RPMI8226 (cell line): ENCODE measurements around the gene CHRNA1.
A peak's percentile ranks its signal among the peaks of the same experiment; 100 is the strongest.

Source experiments
- DNase-seq: peaks from one replicate; pipeline ENCODE4 v3.0.0-alpha.2; 2015

The CHRNA1 gene

DNA sequence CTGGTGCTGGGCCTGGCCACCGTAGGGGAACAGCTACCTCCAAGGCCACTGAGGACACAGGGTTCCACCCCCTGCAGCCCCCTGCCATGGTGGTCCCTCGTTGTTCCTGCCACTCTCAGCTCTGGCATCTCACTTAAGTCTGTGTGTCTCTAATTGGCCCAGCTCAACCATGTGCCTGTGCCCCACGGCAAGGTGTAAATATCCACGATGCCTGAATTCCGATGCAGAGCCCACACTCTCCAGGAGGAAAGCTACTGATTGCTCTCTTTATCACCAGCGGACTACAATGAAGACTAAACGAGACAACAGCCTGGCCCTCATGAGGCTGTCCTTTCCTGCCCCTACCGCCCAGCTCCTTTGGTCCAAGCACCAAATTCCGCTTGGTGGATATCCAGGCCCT, 17.0 kb upstream of the CHRNA1 start:
- DNase-seq, result no peak

DNA sequence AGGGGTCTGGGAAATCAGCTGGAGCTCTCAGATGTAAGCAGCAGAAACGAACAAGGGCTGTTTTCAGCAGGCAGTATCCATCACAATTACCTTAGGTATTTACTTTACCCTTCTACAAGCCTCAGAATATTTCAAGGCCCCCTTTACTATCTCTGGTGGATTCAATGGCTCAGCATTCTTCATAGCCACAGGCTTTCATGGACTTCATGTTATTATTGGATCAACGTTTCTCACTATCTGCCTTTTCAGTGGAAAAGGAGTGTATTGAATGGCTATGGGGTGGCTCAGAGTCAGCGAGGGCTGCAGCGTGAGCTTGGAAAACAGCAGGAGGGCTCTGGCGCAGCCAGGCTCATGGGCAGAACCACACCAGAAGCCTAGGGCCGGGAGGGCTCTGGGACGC, 16.6 kb upstream of the CHRNA1 start:
- no peak for DNase-seq

DNA sequence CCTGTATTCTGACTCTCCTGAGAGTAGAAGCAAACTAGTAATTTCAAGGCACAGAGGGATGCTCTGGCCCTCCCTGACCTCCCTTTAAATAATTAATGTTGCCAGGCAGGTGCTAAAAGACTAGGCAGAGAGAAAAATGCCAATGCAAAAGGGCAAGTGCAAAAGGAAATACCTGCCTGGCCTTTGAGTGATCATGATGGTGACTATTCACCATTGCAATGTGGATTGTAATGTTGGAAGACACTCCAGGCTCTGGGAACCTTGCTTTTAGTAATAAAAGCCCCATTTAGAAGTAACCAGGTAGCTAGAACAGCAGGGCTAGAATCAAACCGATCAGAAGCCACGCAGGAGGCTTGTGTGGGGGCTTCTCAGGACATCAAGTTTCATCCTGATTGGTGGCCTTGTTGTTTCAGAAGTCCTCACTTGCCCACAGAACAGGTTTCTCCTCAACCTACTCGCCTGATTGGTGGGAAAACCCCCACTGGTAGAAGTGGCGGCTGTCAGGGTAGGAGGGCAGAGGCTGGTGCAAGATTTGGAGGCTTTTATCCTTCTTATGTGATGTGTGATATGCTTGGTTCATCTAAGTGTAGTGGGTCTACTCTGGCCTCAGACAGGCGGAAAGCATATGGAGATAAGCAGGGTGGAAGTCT, 16.0 kb upstream of the CHRNA1 start:
- DNase-seq, result no peak

DNA sequence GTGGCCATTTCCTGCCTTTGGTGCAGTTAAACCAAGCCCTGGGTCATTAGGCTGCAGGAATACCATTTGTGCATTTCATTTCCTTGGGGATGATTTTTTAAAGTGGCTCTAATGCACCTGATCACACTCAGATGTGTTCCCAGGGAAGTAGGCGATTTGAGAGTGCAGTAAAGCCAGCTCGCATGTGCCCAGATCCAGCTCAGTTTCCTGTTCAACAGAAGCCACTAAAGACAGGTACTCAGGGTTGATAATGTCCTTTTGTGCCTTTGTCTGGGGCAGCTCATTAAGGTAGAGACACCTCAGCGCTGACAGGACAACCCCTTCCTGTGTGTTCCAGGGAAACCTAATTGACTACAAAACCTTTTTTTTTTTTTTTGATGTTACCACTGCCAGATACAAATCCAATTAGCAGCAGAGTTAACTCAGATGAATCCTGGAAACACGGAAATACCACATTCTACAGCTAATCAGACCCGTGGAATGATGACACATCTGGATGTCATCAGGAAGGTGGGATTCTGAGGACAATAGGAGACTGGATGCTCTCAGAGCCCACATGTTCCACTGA, 15.2 kb upstream of the CHRNA1 start:
- DNase-seq, result no peak

DNA sequence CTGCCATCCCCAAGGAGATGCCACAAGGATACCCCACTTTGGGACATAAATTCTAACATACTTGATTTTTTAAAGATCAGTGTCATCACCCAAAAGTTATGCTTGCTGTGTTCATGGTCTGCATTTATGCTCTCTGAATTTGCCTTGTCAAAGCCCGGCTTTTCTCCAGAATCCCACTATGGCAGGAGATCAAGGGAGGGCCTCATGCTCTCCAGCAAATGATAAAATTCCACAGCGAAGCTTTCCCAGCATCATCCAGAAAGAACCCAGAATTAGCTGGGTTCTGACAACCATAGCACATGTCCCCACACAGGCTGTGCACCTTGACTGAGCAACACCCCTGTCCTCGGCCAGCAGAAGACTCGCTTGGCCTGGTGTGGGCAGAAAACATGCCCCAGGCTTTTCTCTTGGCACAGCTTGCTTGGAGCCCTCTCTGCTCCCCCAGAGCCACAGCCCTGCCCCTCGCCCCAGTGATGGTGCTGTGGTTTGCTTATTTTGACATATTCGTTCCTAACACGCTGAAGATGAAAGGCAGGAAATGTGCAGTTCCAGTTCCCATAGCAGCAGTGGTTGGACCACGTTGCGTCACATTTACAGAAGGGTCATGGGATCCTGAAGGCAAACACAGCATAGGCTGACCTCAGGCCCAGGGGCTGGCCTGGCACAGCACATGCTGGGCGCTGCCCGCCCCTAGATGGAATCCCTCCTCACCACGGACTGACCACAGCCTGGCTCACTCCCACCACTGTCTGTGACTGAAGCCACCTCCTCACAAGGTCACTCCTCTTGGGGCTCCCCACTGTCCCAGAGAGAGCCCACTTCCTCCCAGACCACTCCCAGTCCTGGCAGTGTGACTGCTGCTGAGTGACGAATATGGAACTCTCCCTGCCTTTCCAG, 14.1 kb upstream of the CHRNA1 start:
- no peak for DNase-seq

DNA sequence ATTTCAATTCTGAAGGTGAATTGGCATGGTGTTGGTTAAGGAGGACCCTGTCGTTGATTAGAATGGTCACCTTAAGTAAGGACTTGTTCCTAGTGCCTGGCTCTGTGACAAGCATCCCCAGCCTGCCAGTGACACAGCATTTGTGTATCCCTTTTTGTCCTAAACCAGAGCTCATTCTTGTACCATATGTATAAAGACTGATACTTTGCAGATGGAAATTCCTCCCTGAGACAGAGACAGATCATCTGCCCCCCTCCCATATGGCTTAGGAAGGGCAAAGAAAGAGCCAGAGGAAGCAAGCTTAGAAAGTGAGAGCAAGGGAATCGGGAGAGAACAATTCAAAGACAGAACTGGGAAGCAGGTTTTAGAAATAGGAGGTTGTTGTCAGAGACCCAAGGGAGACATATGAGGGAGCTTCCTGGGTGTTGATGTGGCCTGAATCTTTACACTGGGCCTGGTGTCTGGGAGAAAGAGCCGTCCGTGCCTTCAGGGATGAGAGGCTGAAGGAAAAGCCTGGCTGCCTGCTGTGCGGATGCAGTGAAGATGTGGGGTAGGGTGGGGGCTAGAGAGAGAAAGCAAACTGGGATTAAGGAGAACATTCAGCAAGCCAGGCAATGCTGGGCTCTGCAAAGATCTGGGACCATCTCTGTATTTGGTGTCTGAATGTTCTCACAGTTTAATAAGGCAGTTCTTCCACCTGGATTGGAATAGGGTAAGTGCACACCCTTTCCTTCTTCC, 13.2 kb upstream of the CHRNA1 start:
- DNase-seq, result no peak

DNA sequence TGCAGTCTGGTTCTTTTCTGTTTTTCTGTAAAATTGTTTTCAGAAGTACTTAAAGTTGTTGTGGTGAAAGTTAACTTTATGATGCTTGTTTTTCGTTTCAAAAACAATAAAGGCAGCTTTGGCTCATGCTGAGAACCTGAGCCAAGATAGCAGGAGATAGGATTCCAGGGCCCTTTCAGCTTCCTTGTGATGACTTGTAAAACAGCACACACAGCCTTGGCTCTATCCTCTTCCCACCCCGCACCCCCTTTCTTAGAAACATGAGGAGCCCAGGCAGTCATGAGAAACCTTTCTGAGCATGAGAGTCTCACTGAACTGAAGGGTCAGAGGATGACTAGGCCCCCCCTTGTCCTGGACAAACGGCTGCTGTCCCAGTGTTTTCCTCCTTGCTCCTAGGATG, 12.4 kb upstream of the CHRNA1 start:
- no peak for DNase-seq

DNA sequence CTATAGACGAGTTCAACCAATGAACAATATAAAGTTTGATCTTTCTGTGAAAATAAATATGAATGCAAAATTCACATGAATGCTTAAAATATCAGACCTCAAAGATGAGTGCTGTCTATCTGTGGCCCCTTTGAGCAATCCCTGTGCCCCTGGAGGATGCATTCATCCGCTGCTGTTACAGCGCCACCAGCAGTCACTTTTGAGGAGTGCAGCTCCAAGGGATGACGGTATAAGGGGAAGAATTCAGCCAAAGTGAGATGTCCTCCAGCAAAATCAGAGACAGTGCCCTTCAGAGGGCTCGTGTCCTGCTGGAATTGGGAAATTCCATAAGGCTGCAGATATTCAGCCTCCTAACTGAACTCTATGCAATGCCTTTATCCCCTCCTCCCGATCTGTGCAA, 12.0 kb upstream of the CHRNA1 start:
- DNase-seq, result no peak

DNA sequence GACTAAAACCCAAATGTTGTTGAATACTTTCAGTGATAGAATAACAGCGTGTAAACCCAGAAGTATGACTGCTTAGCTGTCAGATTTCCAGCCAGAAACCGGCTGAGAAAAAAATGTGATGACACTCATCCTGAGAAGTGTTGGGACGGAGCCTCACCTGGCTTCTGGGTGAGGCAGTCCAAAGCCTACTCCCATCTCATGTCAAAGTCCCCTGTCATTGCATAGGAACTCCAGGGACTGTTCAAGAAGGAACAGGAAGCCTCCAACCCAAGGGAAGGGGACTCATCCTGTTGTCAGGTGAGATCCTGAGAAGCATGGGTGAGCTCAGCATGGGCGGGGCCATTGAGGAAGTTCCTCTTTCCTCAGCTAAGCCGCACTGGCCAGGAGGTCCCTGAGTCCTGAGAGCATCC, 11.3 kb upstream of the CHRNA1 start:
- DNase-seq, result peak; percentile 34

DNA sequence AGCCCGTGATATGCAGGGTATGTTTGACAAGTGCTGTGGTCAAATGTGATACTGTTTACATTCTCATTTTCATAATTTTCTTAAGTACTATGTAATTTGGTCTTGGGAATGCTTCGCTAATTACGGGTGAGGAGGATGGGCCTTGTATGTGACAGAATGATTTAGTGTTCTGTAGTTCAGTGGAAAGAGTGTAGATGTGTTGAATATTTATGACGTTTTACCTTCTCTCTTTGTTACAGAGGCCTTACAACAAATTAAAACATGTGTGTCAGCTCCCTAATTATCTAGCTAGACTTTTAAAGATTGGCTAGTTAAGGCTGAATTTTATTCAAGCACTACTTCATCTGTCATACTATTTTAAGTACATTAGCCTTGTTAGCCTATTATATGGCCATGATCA, 10.6 kb upstream of the CHRNA1 start:
- DNase-seq, result no peak

DNA sequence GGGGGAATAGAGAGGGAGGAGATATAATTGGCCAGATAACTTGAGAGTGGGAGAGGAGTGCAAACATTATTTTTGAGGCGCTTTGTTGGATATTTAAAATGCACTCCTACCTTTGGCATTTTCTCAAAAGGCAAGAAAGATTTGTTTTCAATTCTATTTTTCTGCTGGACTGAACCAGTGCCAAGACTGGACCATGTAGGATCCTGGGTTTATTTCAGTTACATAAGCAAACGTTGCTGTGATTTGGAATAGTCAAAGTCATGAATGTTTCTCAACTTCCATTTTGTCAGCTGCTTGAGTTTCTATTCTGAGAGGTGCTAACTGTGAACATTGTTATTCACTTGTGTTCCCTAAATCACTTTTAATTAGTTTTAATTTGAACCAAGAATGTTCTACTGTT, 8.9 kb upstream of the CHRNA1 start:
- no peak for DNase-seq

DNA sequence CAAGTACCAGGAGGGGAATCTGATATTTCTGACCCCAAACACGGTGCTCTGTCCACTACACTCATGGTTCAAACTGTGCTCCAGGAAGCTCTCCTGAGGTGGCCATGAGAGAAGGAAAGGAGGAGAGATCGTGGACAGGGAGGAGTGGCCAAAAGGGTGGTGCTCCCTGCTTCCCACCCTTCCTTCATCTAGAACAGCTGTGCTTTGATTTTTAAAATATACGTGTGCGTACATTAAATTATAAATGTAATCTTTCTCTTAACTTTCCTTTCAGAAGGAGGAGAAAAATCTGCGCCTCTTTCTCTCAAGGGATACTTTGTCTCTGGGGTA, 8.2 kb upstream of the CHRNA1 start:
- DNase-seq, result no peak

DNA sequence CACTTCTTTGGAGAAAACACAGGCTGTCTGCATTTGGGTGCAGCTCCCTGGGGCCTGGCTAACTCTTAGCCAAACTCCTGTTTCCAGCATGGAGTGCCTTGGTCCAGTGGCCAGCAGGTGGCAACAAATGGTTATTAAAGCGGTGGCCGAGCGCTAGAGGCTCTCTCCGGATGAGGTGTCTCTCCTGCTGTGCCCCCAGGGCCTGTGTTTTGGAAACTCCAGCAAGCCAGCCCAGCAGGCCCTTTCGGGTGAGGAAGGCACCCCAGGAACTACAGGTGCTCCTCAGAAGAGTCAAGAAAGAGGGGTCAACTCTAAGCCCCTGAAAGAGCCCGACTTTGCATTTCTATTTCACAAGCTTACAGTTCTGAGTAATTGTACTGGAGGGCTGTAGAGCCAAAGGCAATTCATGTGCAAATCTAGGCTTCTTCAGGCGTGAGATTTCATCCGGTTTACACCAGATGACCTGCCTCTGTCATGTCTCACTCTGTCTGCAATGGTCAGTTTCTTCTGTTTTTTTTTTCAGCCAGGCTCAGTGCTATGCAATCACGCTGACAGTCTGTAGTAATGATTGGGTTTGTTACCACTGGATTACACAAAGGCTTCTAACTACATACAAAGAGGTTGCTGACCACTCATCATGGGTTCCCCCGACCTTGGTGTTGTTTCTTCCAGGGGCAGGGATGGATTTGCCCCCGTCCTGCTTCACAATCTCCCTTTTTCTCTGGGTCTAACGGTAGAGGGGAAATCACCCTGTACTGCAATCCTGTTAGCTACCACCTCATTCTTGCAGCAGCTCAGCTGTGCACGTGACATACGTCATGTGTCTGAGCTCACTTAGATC, 7.6 kb upstream of the CHRNA1 start:
- DNase-seq, result peak; percentile 67

DNA sequence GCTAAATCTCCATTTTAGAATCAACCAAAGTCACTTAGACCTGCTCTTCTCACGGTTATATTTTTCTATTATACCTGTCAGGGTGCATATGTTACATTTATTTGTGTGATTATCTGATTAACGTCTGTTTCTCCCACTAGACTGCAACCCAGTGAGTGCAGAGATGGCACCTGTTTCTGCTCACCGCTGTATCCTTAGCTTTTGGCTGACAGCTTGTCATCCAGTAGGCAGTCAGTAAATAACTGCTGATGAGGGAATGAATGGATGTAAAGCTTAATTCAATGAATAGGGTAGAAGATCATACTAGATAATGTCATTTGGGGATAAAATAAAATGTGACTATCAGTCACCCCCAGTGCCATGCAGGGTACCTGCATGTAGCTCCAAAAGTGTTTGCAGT, 6.9 kb upstream of the CHRNA1 start:
- no peak for DNase-seq

DNA sequence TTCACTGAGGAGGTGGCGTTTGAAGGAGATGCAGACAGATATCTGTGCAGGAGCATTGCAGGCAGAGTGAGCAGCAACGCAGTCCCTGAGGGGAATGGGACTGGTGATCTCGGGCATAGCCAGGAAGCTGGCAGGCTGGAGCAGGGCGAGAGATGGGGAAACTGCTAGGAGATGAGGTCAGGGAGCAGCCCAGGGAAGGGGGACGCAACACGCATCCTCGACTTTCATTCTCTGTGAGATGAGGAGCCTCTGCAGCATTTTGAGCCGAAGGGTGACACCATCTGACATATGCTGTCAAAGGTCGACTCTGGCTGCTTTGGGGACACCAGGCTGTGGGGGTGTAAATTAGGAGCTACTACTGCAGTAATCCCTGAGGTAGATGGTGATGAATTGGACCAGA, 4.3 kb upstream of the CHRNA1 start:
- no peak for DNase-seq

DNA sequence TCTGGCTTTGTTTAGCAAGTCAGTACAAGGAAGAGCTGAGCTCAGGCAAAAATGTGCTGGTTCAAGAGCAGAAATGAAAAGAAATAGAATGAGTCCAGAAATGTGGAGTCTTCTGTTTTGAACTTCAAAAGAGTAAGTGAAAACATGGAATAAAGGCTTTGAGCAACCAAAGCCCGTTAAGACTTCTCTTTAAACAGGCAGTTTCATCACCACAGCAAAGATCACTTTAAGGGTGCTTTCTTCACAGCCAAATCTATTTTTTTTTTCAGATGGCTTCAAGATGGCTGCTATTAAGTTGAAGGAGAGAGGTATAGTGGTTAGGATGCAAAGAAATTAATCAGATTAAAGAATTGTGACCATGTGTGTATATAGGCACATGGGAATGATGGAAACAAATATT, 2.0 kb upstream of the CHRNA1 start:
- DNase-seq, result no peak

DNA sequence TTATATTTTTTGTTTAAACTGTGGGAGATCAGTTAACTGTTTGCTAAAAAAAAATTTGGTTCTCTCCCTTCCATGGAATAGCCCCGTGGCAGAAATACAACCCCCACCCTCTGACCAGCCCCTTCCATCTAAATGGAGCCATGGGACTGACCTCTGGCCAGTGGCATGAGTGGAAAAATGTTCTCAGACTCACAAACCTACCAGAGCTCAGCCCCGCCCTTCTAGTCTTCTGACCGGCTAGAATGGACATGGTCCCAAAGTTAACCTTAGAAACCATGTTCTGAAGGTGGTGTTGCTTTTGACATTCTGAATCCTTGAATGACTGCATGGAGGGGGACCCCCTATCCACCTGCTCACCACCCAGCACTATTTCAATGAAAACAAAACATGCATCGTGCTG, 1.3 kb upstream of the CHRNA1 start:
- DNase-seq, result no peak

DNA sequence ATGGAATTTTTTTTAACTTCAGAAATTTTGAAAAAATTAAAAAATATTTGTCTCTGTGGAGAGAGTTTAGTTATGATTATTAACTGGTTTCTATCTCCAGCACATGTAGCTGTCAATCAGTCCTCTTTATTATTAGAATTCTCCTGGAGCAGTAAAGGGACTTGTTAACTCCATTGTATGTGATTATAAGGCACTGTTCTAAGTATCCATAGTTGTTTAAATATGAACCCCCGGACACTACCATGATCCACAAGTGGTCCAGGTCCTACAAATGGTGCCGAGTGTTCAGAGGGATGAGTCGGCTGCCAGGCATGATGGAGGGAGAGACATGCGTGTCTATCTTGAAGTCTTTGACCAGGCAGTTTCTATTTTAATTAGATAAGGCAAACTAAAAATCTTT, 492 bp downstream of the CHRNA1 start:
- DNase-seq, result no peak

DNA sequence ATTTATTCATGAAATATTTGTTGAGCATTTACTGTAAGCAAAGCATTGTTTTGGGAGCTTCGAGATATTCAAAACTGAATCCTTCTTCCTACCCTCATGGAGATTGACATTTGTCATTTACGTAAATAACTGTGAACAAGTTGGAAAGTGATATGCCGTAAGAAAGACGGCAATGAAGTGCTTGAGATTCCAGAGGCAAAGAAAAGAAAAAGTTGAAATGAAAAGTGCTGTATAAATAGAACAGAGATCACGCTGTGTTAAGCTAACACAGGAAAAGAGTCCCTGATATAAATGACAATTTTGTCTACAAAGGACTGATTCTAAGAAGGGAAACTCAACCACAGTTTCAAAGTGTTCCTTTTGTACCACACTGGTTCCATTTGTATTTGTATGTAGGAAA, 1.8 kb downstream of the CHRNA1 start:
- no peak for DNase-seq

DNA sequence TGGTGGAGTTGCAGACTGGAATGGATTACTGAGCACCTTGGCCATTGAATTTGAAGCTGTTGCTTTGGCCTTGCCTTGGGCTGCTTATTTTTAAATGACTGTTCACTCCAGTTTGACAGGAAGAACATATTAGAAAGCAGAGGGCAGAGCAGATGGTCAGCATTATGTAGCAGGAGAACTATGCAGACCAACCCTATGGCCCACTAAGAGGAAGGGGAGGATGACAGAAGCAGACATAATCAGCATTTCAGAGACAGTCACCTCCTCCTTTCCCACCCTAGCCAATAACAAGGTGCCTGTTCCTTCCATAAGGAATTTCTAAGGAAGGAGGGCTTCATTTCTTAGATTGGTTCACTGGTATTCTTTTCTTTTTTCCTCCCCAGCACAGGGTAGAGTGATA, 2.4 kb downstream of the CHRNA1 start:
- DNase-seq, result no peak

DNA sequence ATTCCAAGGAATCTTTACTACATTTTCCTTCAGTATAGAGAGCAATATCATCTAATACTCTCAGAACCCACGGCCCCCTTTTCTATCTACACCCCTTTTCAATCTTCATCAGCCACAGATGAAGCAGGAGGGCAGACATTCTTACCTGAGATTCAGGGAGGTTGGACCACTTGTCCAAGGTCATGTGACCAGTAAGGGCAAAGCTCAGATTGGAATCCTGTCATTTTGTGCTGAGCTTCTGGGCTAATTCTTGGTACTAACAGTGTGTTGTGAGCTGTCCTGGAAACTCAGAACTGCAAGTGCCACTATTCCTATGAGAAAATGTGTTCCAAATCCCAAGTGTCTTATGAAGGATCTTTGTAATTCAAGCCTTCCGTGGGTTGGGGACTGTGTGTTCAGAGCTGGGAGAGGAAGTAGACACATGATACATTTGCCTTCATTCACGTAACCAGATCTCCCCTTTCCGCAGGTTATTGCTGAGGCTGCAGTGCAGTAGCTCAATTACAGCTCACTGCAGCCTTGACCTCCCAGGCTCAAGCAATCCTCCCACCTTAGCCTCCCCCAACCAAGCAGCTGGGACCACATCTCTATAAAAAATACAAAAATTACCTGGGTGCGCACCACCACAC, 3.3 kb downstream of the CHRNA1 start:
- DNase-seq, result no peak

DNA sequence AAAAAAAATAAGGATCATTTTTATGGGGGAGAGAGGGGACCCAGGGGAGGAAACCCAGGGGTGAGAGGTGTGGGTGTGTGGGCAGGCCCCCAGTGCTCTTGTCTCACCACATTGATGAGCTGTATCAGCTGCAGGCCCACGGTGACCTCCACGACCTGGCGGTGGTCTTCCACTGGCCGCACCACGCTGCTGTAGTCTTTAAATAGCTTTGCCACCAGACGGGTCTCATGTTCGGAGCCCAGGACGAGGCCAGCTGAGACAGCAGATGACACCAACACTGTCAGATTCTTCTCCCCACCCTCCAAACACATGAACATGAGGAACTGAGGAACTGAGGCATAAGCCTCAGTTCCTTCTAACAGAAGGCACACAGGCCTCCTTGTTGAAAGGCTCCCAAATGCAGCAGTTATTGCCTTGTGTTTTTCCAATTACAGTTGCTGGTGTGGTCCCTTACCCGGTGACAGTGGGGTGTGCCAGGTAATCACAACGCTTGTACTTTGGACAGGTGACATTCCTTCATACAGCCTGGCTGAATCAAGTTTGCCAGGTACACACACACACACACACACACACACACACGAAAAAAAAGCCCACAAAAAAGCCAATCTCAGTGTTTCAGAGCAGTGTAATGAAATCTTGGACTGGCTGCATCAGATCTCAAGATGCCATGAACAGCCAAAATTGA, 4.7 kb downstream of the CHRNA1 start:
- DNase-seq, result no peak
